H9 (cell line): ENCODE results near the gene ASGR1. TPM values are rescaled to one million over a fixed set of nuclear protein-coding genes. Genes with fewer than 3 reads are reported as not detected.

Experiments
- DNase-seq: peaks from one replicate; pipeline ENCODE4 v3.0.0-alpha.2; 2017
- H2AFZ ChIP-seq: one replicate; pipeline ENCODE4 v1.6.1; 2013; ENCODE audit warnings: mild to moderate bottlenecking, low read length, control low read depth, moderate library complexity
- H2AK5ac ChIP-seq: 2 replicates; pipeline ENCODE4 v1.6.1; 2013; ENCODE audit warnings: low read length, control low read depth, mixed read lengths; ENCODE audit not compliant: insufficient read length
- H2BK120ac ChIP-seq: one replicate; pipeline ENCODE4 v1.6.1; 2013; ENCODE audit warnings: low read depth, mild to moderate bottlenecking, low read length, control low read depth, inconsistent platforms; ENCODE audit not compliant: poor library complexity, severe bottlenecking
- H2BK12ac ChIP-seq: 2 replicates; pipeline ENCODE4 v1.6.1; 2013; ENCODE audit warnings: low read length, control low read depth, mixed read lengths, low read depth; ENCODE audit not compliant: insufficient read length
- H2BK15ac ChIP-seq: 2 replicates; pipeline ENCODE4 v1.6.1; 2013; ENCODE audit warnings: low read depth, low read length, control low read depth
- H2BK20ac ChIP-seq: one replicate; pipeline ENCODE4 v1.6.1; 2013; ENCODE audit warnings: low read depth, mild to moderate bottlenecking, low read length, control low read depth, inconsistent platforms; ENCODE audit not compliant: poor library complexity, severe bottlenecking
- H2BK5ac ChIP-seq: 2 replicates; pipeline ENCODE4 v1.6.1; 2013; ENCODE audit warnings: low read length, control low read depth, mixed read lengths; ENCODE audit not compliant: insufficient read length
- H3K14ac ChIP-seq: 2 replicates; pipeline ENCODE4 v1.6.1; 2013; ENCODE audit warnings: low read length, control low read depth; ENCODE audit not compliant: insufficient read depth
- H3K18ac ChIP-seq: 2 replicates; pipeline ENCODE4 v1.6.1; 2013; ENCODE audit warnings: low read depth, mild to moderate bottlenecking, mixed read lengths, low read length, control low read depth; ENCODE audit not compliant: insufficient read length
- H3K23ac ChIP-seq: 2 replicates; pipeline ENCODE4 v1.6.1; 2013; ENCODE audit warnings: low read length, control low read depth, mixed read lengths, low read depth; ENCODE audit not compliant: insufficient read length
- H3K23me2 ChIP-seq: 2 replicates; pipeline ENCODE4 v1.6.1; 2013; ENCODE audit warnings: low read depth, mild to moderate bottlenecking, mixed read lengths, low read length, control low read depth; ENCODE audit not compliant: insufficient read length, poor library complexity, severe bottlenecking
- H3K27ac ChIP-seq: 2 replicates; pipeline ENCODE4 v1.5.1; 2013; ENCODE audit warnings: low read length, control low read depth, mixed read lengths, low read depth; ENCODE audit not compliant: insufficient read length
- H3K27me3 ChIP-seq: 2 replicates; pipeline ENCODE4 v1.6.1; 2013; ENCODE audit warnings: low read length, control low read depth, inconsistent platforms; ENCODE audit not compliant: insufficient read depth
- H3K4ac ChIP-seq: 2 replicates; pipeline ENCODE4 v1.6.1; 2013; ENCODE audit warnings: low read depth, mild to moderate bottlenecking, control low read depth, inconsistent platforms, low read length, moderate library complexity
- H3K4me1 ChIP-seq: 2 replicates; pipeline ENCODE4 v1.6.1; 2013; ENCODE audit warnings: low read length, control low read depth, inconsistent platforms; ENCODE audit not compliant: insufficient read depth
- H3K4me2 ChIP-seq: 2 replicates; pipeline ENCODE4 v1.6.1; 2013; ENCODE audit warnings: low read length, control low read depth, mixed read lengths; ENCODE audit not compliant: insufficient read length, insufficient read depth
- H3K56ac ChIP-seq: 2 replicates; pipeline ENCODE4 v1.6.1; 2013; ENCODE audit warnings: low read depth, mild to moderate bottlenecking, mixed read lengths, low read length, control low read depth; ENCODE audit not compliant: insufficient read length
- H3K79me1 ChIP-seq: 2 replicates; pipeline ENCODE4 v1.6.1; 2013; ENCODE audit warnings: low read depth, mild to moderate bottlenecking, moderate library complexity, low read length, control low read depth, inconsistent platforms; ENCODE audit not compliant: insufficient read depth, poor library complexity, severe bottlenecking
- H3K79me2 ChIP-seq: 2 replicates; pipeline ENCODE4 v1.6.1; 2013; ENCODE audit warnings: low read length, control low read depth, inconsistent platforms; ENCODE audit not compliant: insufficient read depth
- H3K9ac ChIP-seq: 2 replicates; pipeline ENCODE4 v1.6.1; 2013; ENCODE audit warnings: low read length, control low read depth, mixed read lengths; ENCODE audit not compliant: insufficient read length; ENCODE audit errors: extremely low read depth
- H3K9me3 ChIP-seq: one replicate; pipeline ENCODE4 v1.6.1; 2013; ENCODE audit warnings: low read depth, low read length, inconsistent platforms; ENCODE audit not compliant: control insufficient read depth
- H3T11ph ChIP-seq: one replicate; pipeline ENCODE4 v1.6.1; 2013; ENCODE audit warnings: mild to moderate bottlenecking, low read length, control low read depth, inconsistent platforms
- H4K20me1 ChIP-seq: one replicate; pipeline ENCODE4 v1.6.1; 2013; ENCODE audit not compliant: control insufficient read depth, insufficient read length, insufficient read depth
- H4K5ac ChIP-seq: 2 replicates; pipeline ENCODE4 v1.6.1; 2013; ENCODE audit warnings: low read depth, mild to moderate bottlenecking, mixed read lengths, low read length, control low read depth; ENCODE audit not compliant: insufficient read length
- H4K8ac ChIP-seq: replicated peaks from 2 replicates; pipeline ENCODE4 v1.6.1; 2013; ENCODE audit warnings: low read length, control low read depth, mixed read lengths, low read depth; ENCODE audit not compliant: insufficient read length
- H4K91ac ChIP-seq: 2 replicates; pipeline ENCODE4 v1.6.1; 2013; ENCODE audit warnings: low read depth, mild to moderate bottlenecking, moderate library complexity, mixed read lengths, low read length, control low read depth; ENCODE audit not compliant: insufficient read length
- H3K27ac Mint-ChIP-seq, 3 experiments: 2 replicates in 2 of 3; 3 replicates in 1 of 3; pipeline ENCODE4 v1.8.0; 2020 to 2021; ENCODE audit warnings: mixed read lengths in 3 of 3, mild to moderate bottlenecking in 1 of 3, moderate library complexity in 1 of 3
- H3K27me3 Mint-ChIP-seq: 2 replicates; pipeline ENCODE4 v1.8.0; 2021; ENCODE audit warnings: low read depth, mild to moderate bottlenecking, moderate library complexity, mixed read lengths
- H3K36me3 Mint-ChIP-seq, 3 experiments: 2 replicates in 2 of 3; 3 replicates in 1 of 3; pipeline ENCODE4 v1.8.0; 2020 to 2021; ENCODE audit warnings: low read depth in 3 of 3, mixed read lengths in 3 of 3; ENCODE audit not compliant: insufficient read depth in 1 of 3
- H3K4me1 Mint-ChIP-seq, 2 experiments: 2 replicates each; pipeline ENCODE4 v1.8.0; 2020; ENCODE audit warnings: mixed read lengths in 2 of 2
- H3K4me3 Mint-ChIP-seq, 2 experiments: 2 replicates in 1 of 2; 3 replicates in 1 of 2; pipeline ENCODE4 v1.8.0; 2020 to 2021; ENCODE audit warnings: mild to moderate bottlenecking in 2 of 2, mixed read lengths in 2 of 2, moderate library complexity in 1 of 2
- H3K9me3 Mint-ChIP-seq, 2 experiments: 2 replicates in 1 of 2; 3 replicates in 1 of 2; pipeline ENCODE4 v1.8.0; 2020; ENCODE audit warnings: mild to moderate bottlenecking in 2 of 2, mixed read lengths in 2 of 2, moderate library complexity in 1 of 2
- WGBS: extraction: QIAGEN DNeasy Blood & Tissue Kit; methylation state at CpG from one replicate; pipeline ENCODE4 v1.1.7; 2013; ENCODE audit warnings: missing lambda C conversion rate, low lambda C conversion rate, mixed read lengths; ENCODE audit not compliant: insufficient read length; ENCODE audit errors: extremely low coverage; 5-methylcytosine and 5-hydroxymethylcytosine counted together
- total RNA-seq: library from RNA; stranded (reverse); gene quantifications from 2 replicates; pipeline ENCODE4 v1.2.1, GENCODE V29; 2021
- TF ChIP-seq, protein P1 (sequence below): fragments of 200-600 bp; sonication (generic); conservative IDR thresholded peaks from 3 replicates; pipeline ENCODE4 v1.8.0; 2021; ENCODE audit warnings: antibody characterized with exemption, mild to moderate bottlenecking

The ASGR1 gene
- total RNA-seq, 1 experiment from 2014 or later, result 5.9 TPM

DNA sequence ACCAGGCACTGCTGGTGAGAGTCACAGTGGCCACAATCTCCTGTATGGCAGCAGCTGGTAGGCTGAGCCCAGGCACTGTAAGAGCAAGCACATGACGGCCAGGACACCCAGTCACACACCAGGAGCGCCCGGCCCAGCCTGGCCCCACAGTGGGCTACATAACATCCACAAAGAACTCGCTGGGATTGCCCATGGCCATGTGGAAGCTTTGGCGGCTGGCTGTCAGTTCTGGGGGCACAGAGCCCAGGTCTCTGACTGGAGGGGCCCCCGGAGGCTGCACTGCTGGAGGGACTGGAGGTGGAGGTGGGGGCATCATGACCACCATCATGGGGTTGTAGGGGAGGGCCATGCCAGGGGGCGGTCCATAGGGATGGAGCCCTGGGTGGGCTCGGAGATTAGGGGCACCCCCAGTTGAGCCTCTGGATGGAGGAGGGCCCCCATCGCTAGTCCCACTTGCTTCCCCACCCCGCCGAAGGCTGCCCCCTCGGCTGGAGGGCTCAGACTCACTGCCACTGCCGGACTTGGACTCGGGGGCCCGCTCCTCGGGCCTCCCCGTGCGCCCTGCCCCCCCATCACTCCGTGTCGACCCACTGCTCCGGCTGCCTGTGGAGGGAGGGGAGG lies 46.7 kb upstream of the ASGR1 start:
- Histone ChIP-seq H3K79me2 (no peaks in the 10 kb centered on the region), H3K56ac (no peak overlapping the region), H2BK15ac (no peak overlapping the region), H2BK120ac (no peak overlapping the region), H4K20me1 (no peaks in the 10 kb centered on the region), H3K4me2 (no peak overlapping the region), H3K27me3 (no peaks in the 10 kb centered on the region), H3K79me1 (peaks cover 3% of the 10 kb centered on the region), H3K18ac (no peak overlapping the region), H3K9me3 (no peaks in the 10 kb centered on the region), H2AK5ac (no peak overlapping the region), H3K23me2 (no peaks in the 10 kb centered on the region), H3K27ac (no peak overlapping the region), H4K5ac (no peak overlapping the region), H3K14ac (no peak overlapping the region), H3K9ac (no peak overlapping the region), H2AFZ (no peak overlapping the region), H2BK20ac (no peak overlapping the region), H2BK5ac (no peak overlapping the region), H3K23ac (no peak overlapping the region), H2BK12ac (no peak overlapping the region), H3T11ph (no peak overlapping the region), H3K4me1 (no peaks in the 10 kb centered on the region), H4K8ac (no peak overlapping the region), H3K4ac (no peak overlapping the region), H4K91ac (no peak overlapping the region)
- Mint-ChIP-seq H3K27ac (no peak overlapping the region), H3K27me3 (peaks cover 1% of the 10 kb centered on the region; the same call in 1 of the 2 replicates), H3K36me3 (peaks cover 41 to 90% (median 85%) of the 10 kb centered on the region in 3 experiments; a peak in 6 of 7 replicates), H3K4me1 (peaks cover 8 to 12% of the 10 kb centered on the region in 2 experiments), H3K9me3 (no peaks in the 10 kb centered on the region; a peak in 1 of 5 replicates), H3K4me3 (no peak overlapping the region)
- no peak for DNase-seq
- TF ChIP-seq, protein P1, sequence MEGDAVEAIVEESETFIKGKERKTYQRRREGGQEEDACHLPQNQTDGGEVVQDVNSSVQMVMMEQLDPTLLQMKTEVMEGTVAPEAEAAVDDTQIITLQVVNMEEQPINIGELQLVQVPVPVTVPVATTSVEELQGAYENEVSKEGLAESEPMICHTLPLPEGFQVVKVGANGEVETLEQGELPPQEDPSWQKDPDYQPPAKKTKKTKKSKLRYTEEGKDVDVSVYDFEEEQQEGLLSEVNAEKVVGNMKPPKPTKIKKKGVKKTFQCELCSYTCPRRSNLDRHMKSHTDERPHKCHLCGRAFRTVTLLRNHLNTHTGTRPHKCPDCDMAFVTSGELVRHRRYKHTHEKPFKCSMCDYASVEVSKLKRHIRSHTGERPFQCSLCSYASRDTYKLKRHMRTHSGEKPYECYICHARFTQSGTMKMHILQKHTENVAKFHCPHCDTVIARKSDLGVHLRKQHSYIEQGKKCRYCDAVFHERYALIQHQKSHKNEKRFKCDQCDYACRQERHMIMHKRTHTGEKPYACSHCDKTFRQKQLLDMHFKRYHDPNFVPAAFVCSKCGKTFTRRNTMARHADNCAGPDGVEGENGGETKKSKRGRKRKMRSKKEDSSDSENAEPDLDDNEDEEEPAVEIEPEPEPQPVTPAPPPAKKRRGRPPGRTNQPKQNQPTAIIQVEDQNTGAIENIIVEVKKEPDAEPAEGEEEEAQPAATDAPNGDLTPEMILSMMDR, result no peak
- WGBS, result no CpG with 5 or more reads among the region's 21 CpGs
